ENCODE measurements around the gene ATP2C2. TPM values are rescaled to one million over a fixed set of nuclear protein-coding genes. Genes with fewer than 3 reads are reported as not detected.
"Not testable (repeated sequence)": the region's sequence is repeated elsewhere in the genome, so short reads cannot be mapped to it uniquely, and the experiment has no call there.

Gene ATP2C2
- total RNA-seq, 4 donors from 2014 or later, result 51.7 to 133 (median 57.7) TPM

- DNase-seq (ENCODE audit: low spot score in 2 of 2), result no peak
- intact Hi-C loops (cut with DNase I; ENCODE audit: low total_unique reads), result loop anchor here (10.0 kb wide), 1 partner anchor 368 kb away; no protein-coding TSS in a partner anchor
- H3K4me3 ChIP-seq (ENCODE audit: low read depth, poor library complexity, severe bottlenecking), result no peak overlapping the region
- TF ChIP-seq POLR2A (IDR thresholded peaks at IDR 0.05) (no peak), CTCF (IDR thresholded peaks at IDR 0.05) (no peak)
- 66 to 70% methylated on average over 19 to 20 of the region's 20 CpGs for WGBS, 2 donors
Observed at GRCh38 chr16:84416407-84417321, 48.3 kb downstream of the ATP2C2 start.

GRCh38 chr16:84418056-84418849 lies 49.9 kb downstream of the ATP2C2 start:
- WGBS, 2 donors, result 87 to 91% methylated on average over 25 of the region's 25 CpGs
- H3K4me3 ChIP-seq (ENCODE audit: low read depth, poor library complexity, severe bottlenecking), result no peak overlapping the region
- TF ChIP-seq CTCF (IDR thresholded peaks at IDR 0.05) (no peak), POLR2A (IDR thresholded peaks at IDR 0.05) (no peak)
- intact Hi-C loops (cut with DNase I; ENCODE audit: low total_unique reads), result loop anchor here (10.0 kb wide), 1 partner anchor 367 kb away; no protein-coding TSS in a partner anchor
- DNase-seq (ENCODE audit: low spot score in 2 of 2), result no peak

GRCh38 chr16:84419730-84420129 lies 51.4 kb downstream of the ATP2C2 start:
- WGBS, 2 donors, result 89 to 92% methylated on average over 8 of the region's 8 CpGs

GRCh38 chr16:84420556-84420955 lies 52.2 kb downstream of the ATP2C2 start:
- intact Hi-C loops (cut with DNase I; ENCODE audit: low total_unique reads); H3K4me3 ChIP-seq (ENCODE audit: low read depth, poor library complexity, severe bottlenecking); DNase-seq (ENCODE audit: low spot score in 2 of 2): not testable (repeated sequence)
- WGBS, 2 donors, result 77 to 88% methylated on average over 6 of the region's 6 CpGs

More at GRCh38 chr16:84419730-84420129, 51.4 kb downstream of the ATP2C2 start:
- no peak for DNase-seq (ENCODE audit: low spot score in 2 of 2)
- intact Hi-C loops (cut with DNase I; ENCODE audit: low total_unique reads), result loop anchor here (10.0 kb wide), 1 partner anchor 365 kb away; no protein-coding TSS in a partner anchor
- H3K4me3 ChIP-seq (ENCODE audit: low read depth, poor library complexity, severe bottlenecking), result no peak overlapping the region
- no peak for TF ChIP-seq CTCF (IDR thresholded peaks at IDR 0.05)
- TF ChIP-seq POLR2A (IDR thresholded peaks at IDR 0.05), result no peak

GRCh38 chr16:84421081-84421937 lies 53.0 kb downstream of the ATP2C2 start:
- no peak for DNase-seq (ENCODE audit: low spot score in 2 of 2)
- TF ChIP-seq POLR2A (IDR thresholded peaks at IDR 0.05), result no peak
- TF ChIP-seq CTCF (IDR thresholded peaks at IDR 0.05), result no peak
- 89 to 90% methylated on average over 21 of the region's 21 CpGs for WGBS, 2 donors
- intact Hi-C loops (cut with DNase I; ENCODE audit: low total_unique reads), result no loop called here
- H3K4me3 ChIP-seq (ENCODE audit: low read depth, poor library complexity, severe bottlenecking), result no peak overlapping the region
